GM12878 (cell line): Measurements from ENCODE around the gene MAP3K4. TPM values are rescaled to one million over a fixed set of nuclear protein-coding genes. Genes with fewer than 3 reads are reported as not detected.

ENCODE experiments used
- ATAC-seq: fragments of 200-7000 bp; cut with Tn5 transposase; 3 replicates; pipeline ENCODE4 v1.9.1; 2020; ENCODE audit warnings: mild to moderate bottlenecking, moderate library complexity
- BruUV-seq: library from RNA; stranded (reverse); fragments of 400-500 nt; replicated peaks from 2 replicates; lab custom pipeline; 2021; lab: Mats Ljungman, UMichigan
- CTCF ChIA-PET: fragments of 300-600 bp; sonication (Branson Sonifier 250); formaldehyde crosslinking; extraction: SDS; loops from one replicate; lab custom pipeline; 2021; ENCODE audit warnings: inconsistent platforms; lab: Yijun Ruan, JAX
- POLR2A ChIA-PET: fragments of 350-600 bp; formaldehyde crosslinking; extraction: SDS; loops from one replicate; lab custom pipeline; 2021; ENCODE audit warnings: inconsistent platforms; lab: Charles Lee
- RAD21 ChIA-PET: fragments of 300-600 bp; sonication (Branson Sonifier 250); formaldehyde crosslinking; loops from one replicate; lab custom pipeline; 2023; ENCODE audit warnings: antibody characterized with exemption; ENCODE audit not compliant: unreplicated experiment; lab: Charles Lee
- SMC1A ChIA-PET: fragments of 300-600 bp; sonication (Branson Sonifier 250); formaldehyde crosslinking; loops from one replicate; lab custom pipeline; 2023; ENCODE audit not compliant: unreplicated experiment, uncharacterized antibody; lab: Charles Lee
- DNase-seq: peaks from one replicate; pipeline ENCODE4 v3.0.0-alpha.2; 2011; ENCODE audit warnings: low read depth, low spot score
- FAIRE-seq: peaks from 3 replicates; lab custom pipeline; 2011; peaks lifted over from hg19 to GRCh38; lab: Jason Lieb, UNC
- H2AFZ ChIP-seq: 2 replicates; pipeline ENCODE4 v1.6.0; 2011; ENCODE audit warnings: low read depth, low read length, control low read depth; ENCODE audit not compliant: control insufficient read depth
- H3K27ac ChIP-seq: 2 replicates; pipeline ENCODE4 v1.5.1; 2011; ENCODE audit warnings: control low read depth; ENCODE audit not compliant: control insufficient read depth, insufficient read depth
- H3K27me3 ChIP-seq, 2 experiments: replicated peaks in 1 of 2; 2 replicates each; pipeline versions ENCODE4 v1.6.0 to v1.6.1; 2011; ENCODE audit warnings: low read length in 1 of 2; ENCODE audit not compliant: control insufficient read depth in 2 of 2, insufficient read depth in 2 of 2
- H3K36me3 ChIP-seq, 2 experiments: 2 replicates each; pipeline ENCODE4 v1.5.1; 2011; ENCODE audit warnings: low read length in 1 of 2; ENCODE audit not compliant: control insufficient read depth in 2 of 2, insufficient read depth in 2 of 2
- H3K4me1 ChIP-seq: 2 replicates; pipeline ENCODE4 v1.6.1; 2011; ENCODE audit warnings: mild to moderate bottlenecking, low read length, moderate library complexity, mixed read lengths; ENCODE audit not compliant: control insufficient read depth, insufficient read depth
- H3K4me2 ChIP-seq: 2 replicates; pipeline ENCODE4 v1.6.0; 2011; ENCODE audit warnings: control low read depth; ENCODE audit not compliant: control insufficient read depth, insufficient read depth
- H3K4me3 ChIP-seq: fragments of 200-600 bp; sonication (generic); 2 replicates; pipeline ENCODE4 v1.5.1; 2016
- H3K79me2 ChIP-seq: 2 replicates; pipeline ENCODE4 v1.6.0; 2011; ENCODE audit warnings: low read length; ENCODE audit not compliant: control insufficient read depth, insufficient read depth
- H3K9ac ChIP-seq: 2 replicates; pipeline ENCODE4 v1.8.0; 2011; ENCODE audit warnings: low read length, control low read depth, mixed read lengths; ENCODE audit not compliant: control insufficient read depth, insufficient read depth
- H3K9me3 ChIP-seq: replicated peaks from 3 replicates; pipeline ENCODE4 v1.5.1; 2011; ENCODE audit warnings: mild to moderate bottlenecking, low read length; ENCODE audit not compliant: control insufficient read depth, insufficient read depth
- H4K20me1 ChIP-seq: 2 replicates; pipeline ENCODE4 v1.6.0; 2011; ENCODE audit not compliant: control insufficient read depth, insufficient read depth
- BHLHE40 ChIP-seq, 2 experiments: fragments of 450-650 bp in 1 of 2; IDR thresholded peaks; 2 replicates each; pipeline ENCODE4 v1.6.1; 2011 to 2017; ENCODE audit warnings: low read depth in 2 of 2, borderline replicate concordance in 1 of 2, improper control_type of control experiment in 1 of 2, low read length in 1 of 2, mild to moderate bottlenecking in 1 of 2
- BMI1 ChIP-seq: fragments of 450-650 bp; IDR thresholded peaks from 2 replicates; pipeline ENCODE4 v1.6.1; 2016; ENCODE audit warnings: mild to moderate bottlenecking, moderate library complexity, borderline replicate concordance
- CREM ChIP-seq: IDR thresholded peaks from 2 replicates; pipeline ENCODE4 v1.6.1; 2014; ENCODE audit warnings: antibody characterized with exemption, low read depth
- E2F8 ChIP-seq: fragments of 450-650 bp; IDR thresholded peaks from 2 replicates; pipeline ENCODE4 v1.6.1; 2018; ENCODE audit warnings: mild to moderate bottlenecking, low read depth, moderate library complexity; ENCODE audit not compliant: partially characterized antibody
- IRF3 ChIP-seq: fragments of 450-650 bp; IDR thresholded peaks from 2 replicates; pipeline ENCODE4 v1.6.1; 2014; ENCODE audit warnings: mild to moderate bottlenecking
- MEF2A ChIP-seq: IDR thresholded peaks from 2 replicates; pipeline ENCODE4 v1.6.1; 2011; ENCODE audit warnings: low read depth, mild to moderate bottlenecking, low read length, moderate library complexity; ENCODE audit not compliant: insufficient read depth
- MYB ChIP-seq: fragments of 150-350 bp; IDR thresholded peaks from 2 replicates; pipeline ENCODE4 v1.6.1; 2014; ENCODE audit warnings: mild to moderate bottlenecking, low read depth, low read length, borderline replicate concordance
- MYC ChIP-seq: IDR thresholded peaks from 2 replicates; pipeline ENCODE4 v1.6.1; 2011; ENCODE audit warnings: mild to moderate bottlenecking, low read length, moderate library complexity, inconsistent platforms; ENCODE audit not compliant: insufficient read depth, insufficient replicate concordance, insufficient read length, severe bottlenecking
- NFIC ChIP-seq: IDR thresholded peaks from 2 replicates; pipeline ENCODE4 v1.6.1; 2012; ENCODE audit warnings: low read depth, mild to moderate bottlenecking, inconsistent platforms, low read length, moderate library complexity
- PAX5 ChIP-seq: IDR thresholded peaks from 2 replicates; pipeline ENCODE4 v1.6.1; 2011; ENCODE audit warnings: low read depth, low read length, borderline replicate concordance
- SPI1 ChIP-seq: IDR thresholded peaks from 2 replicates; pipeline ENCODE4 v1.6.1; 2011; ENCODE audit warnings: low read depth, mild to moderate bottlenecking, low read length, moderate library complexity, borderline replicate concordance; ENCODE audit not compliant: insufficient read depth
- TAF1 ChIP-seq: IDR thresholded peaks from 2 replicates; pipeline ENCODE4 v1.6.1; 2011; ENCODE audit warnings: mild to moderate bottlenecking, low read depth, low read length, borderline replicate concordance
- YY1 ChIP-seq: IDR thresholded peaks from 2 replicates; pipeline ENCODE4 v1.6.1; 2011; ENCODE audit warnings: low read depth, mild to moderate bottlenecking, low read length
- ZNF622 ChIP-seq: fragments of 450-650 bp; IDR thresholded peaks from 2 replicates; pipeline ENCODE4 v1.6.1; 2017; ENCODE audit warnings: mild to moderate bottlenecking, inconsistent platforms
- WGBS: methylation state at CpG from one replicate; pipeline ENCODE4 v1.1.6; 2016; ENCODE audit warnings: low lambda C conversion rate; ENCODE audit not compliant: insufficient replicate concordance, insufficient coverage; ENCODE audit errors: missing lambda C conversion rate; 5-methylcytosine and 5-hydroxymethylcytosine counted together
- in situ Hi-C: fragments of 300-500 bp; cut with MboI; formaldehyde crosslinking; loops from 9 replicates; pipeline ENCODE4 v1.14.3; 2018; ENCODE audit warnings: mixed read lengths
- intact Hi-C: fragments of 100-400 bp; cut with micrococcal nuclease; formaldehyde crosslinking; loops from one replicate; pipeline ENCODE4 v1.14.2; 2022; ENCODE audit not compliant: unreplicated experiment
- polyA plus RNA-seq, 11 experiments: library from polyadenylated mRNA; depleted of rRNA in 4 of 11; unstranded in 6 of 11; stranded (reverse) in 5 of 11; fragments of >200 nt; fragmentation: Nextera tagmentation in 4 of 11; fragmentation: Illumina TruSeq in 1 of 11; extraction: Ambion mirVana in 4 of 11; extraction: Trizol in 1 of 11; gene quantifications; 1 replicate in 1 of 11; 2 replicates in 10 of 11; pipeline versions ENCODE4 v1.2.1 to v1.2.3, GENCODE V29; 2011 to 2016; ENCODE audit warnings: inconsistent platforms in 2 of 11, missing spikeins in 2 of 11, low read depth in 1 of 11
- total RNA-seq, 4 experiments: library from RNA; depleted of rRNA in 3 of 4; stranded (reverse); fragments of >200 nt in 3 of 4; fragmentation: Illumina TruSeq in 1 of 4; extraction: Trizol in 1 of 4; gene quantifications; 2 replicates each; pipeline versions ENCODE4 v1.2.1 to v1.2.3, GENCODE V29; 2013 to 2021

Gene MAP3K4
- total and polyA plus RNA-seq, 10 of the 15 experiments (the other 5 are each of a cell fraction or from before 2014, with no cell fraction given) = 14.0 to 44.5 (median 23.1) TPM

- in situ Hi-C loops (loop anchor here (25.0 kb wide), 1 partner anchor 232 kb away; no protein-coding TSS in a partner anchor), intact Hi-C loops (no loop called here)
- H3K36me3 ChIP-seq = peaks cover 1 to 6% of the 10 kb centered on the region in 2 experiments; a peak in 3 of 4 replicates
- H3K4me1 ChIP-seq = peaks cover 1% of the 10 kb centered on the region
- ChIA-PET SMC1A (no interaction called here), POLR2A (no interaction called here), CTCF (no interaction called here), RAD21 (no interaction called here)
- ATAC-seq (no peak), FAIRE-seq (no peak), DNase-seq (no peak)
- no TSS peak for BruUV-seq
- H3K27ac ChIP-seq = no peak overlapping the region
- no peak for TF ChIP-seq CREM
- no peak for TF ChIP-seq E2F8
- TF ChIP-seq YY1 = no peak
- TF ChIP-seq SPI1 = no peak
- TF ChIP-seq PAX5 = no peak
- TF ChIP-seq MYB = no peak
- TF ChIP-seq TAF1 = no peak
- TF ChIP-seq MEF2A = no peak
- no peak for TF ChIP-seq BHLHE40 (IDR thresholded peaks at IDR 0.05; ENCODE audit: borderline replicate concordance in 1 of 2, low read depth in 2 of 2, low read length in 1 of 2)
- no peak for TF ChIP-seq MYC
- TF ChIP-seq IRF3 = no peak
- TF ChIP-seq ZNF622 = no peak
- TF ChIP-seq BMI1 = no peak
- no peak for TF ChIP-seq NFIC
- no peaks in the 10 kb centered on the region for H3K9me3 ChIP-seq
- 94% methylated on average over 7 of the region's 7 CpGs for WGBS
- no peak overlapping the region for H2AFZ ChIP-seq
- H3K9ac ChIP-seq = no peak overlapping the region
- H3K79me2 ChIP-seq = no peaks in the 10 kb centered on the region
- no peak overlapping the region for H3K4me2 ChIP-seq
- no peaks in the 10 kb centered on the region; the same call in 1 of the 2 replicates for H4K20me1 ChIP-seq
- H3K27me3 ChIP-seq = no peaks in the 10 kb centered on the region
- no peak overlapping the region for H3K4me3 ChIP-seq
These were observed 139.0 kb downstream of the MAP3K4 start for GRCh38 chr6:161130541-161130940.
